Mammary epithelial cell (primary cell): ENCODE data around the gene TBCCD1.
A peak's percentile ranks its signal among the peaks of the same experiment; 100 is the strongest.

Experiments used
- EZH2 ChIP-seq: IDR thresholded peaks from 2 replicates; pipeline ENCODE4 v1.6.1; 2012; ENCODE audit warnings: low read length, inconsistent platforms, borderline replicate concordance
- TF ChIP-seq, protein P1 (sequence below), 2 donors: IDR thresholded peaks in 1 of 2; conservative IDR thresholded peaks in 1 of 2; 2 replicates each; pipeline ENCODE4 v1.5.1; 2011 to 2012; ENCODE audit warnings: inconsistent platforms in 2 of 2, low read length in 2 of 2, mild to moderate bottlenecking in 2 of 2, control low read depth in 1 of 2, low read depth in 1 of 2; ENCODE audit not compliant: insufficient read depth in 1 of 2; ENCODE audit errors: extremely low read depth in 1 of 2

GRCh38 chr3:186540221-186540834 lies 26.8 kb downstream of the TBCCD1 start:
- TF ChIP-seq, protein P1, sequence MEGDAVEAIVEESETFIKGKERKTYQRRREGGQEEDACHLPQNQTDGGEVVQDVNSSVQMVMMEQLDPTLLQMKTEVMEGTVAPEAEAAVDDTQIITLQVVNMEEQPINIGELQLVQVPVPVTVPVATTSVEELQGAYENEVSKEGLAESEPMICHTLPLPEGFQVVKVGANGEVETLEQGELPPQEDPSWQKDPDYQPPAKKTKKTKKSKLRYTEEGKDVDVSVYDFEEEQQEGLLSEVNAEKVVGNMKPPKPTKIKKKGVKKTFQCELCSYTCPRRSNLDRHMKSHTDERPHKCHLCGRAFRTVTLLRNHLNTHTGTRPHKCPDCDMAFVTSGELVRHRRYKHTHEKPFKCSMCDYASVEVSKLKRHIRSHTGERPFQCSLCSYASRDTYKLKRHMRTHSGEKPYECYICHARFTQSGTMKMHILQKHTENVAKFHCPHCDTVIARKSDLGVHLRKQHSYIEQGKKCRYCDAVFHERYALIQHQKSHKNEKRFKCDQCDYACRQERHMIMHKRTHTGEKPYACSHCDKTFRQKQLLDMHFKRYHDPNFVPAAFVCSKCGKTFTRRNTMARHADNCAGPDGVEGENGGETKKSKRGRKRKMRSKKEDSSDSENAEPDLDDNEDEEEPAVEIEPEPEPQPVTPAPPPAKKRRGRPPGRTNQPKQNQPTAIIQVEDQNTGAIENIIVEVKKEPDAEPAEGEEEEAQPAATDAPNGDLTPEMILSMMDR (conservative IDR thresholded peaks at IDR 0.05 in 1 of 2, IDR thresholded peaks at IDR 0.05 in 1 of 2; ENCODE audit: extremely low read depth in 1 of 2, insufficient read depth in 1 of 2, low read depth in 1 of 2, low read length in 2 of 2), result peak; percentile 64 to 66
- no peak for TF ChIP-seq EZH2
